Spleen (tissue), 7 donors: ENCODE measurements around the gene SERPINA9.

Experiments used
- CTCF ChIP-seq, 11 experiments: fragments of 200-600 bp in 7 of 11; fragments of 450-650 bp in 4 of 11; sonication (generic) in 4 of 11; IDR thresholded peaks in 8 of 11; conservative IDR thresholded peaks in 3 of 11; 1 replicate in 7 of 11; 2 replicates in 4 of 11; pipeline versions ENCODE4 v1.4.0 to v1.8.0; 2016 to 2021; ENCODE audit warnings: antibody characterized with exemption in 11 of 11, inconsistent platforms in 4 of 11, mild to moderate bottlenecking in 1 of 11
- POLR2A ChIP-seq, 3 donors: fragments of 450-650 bp; IDR thresholded peaks; one replicate each; pipeline ENCODE4 v1.5.1; 2017; ENCODE audit warnings: antibody characterized with exemption in 3 of 3, mild to moderate bottlenecking in 1 of 3
- POLR2AphosphoS5 ChIP-seq, 3 donors: sonication (generic); formaldehyde crosslinking; IDR thresholded peaks; one replicate each; pipeline ENCODE4 v1.5.1; 2017; ENCODE audit warnings: antibody characterized with exemption in 3 of 3
- donor health status: DM: no; HTN: no; CAD: no; lungs with moderate emphysema.
- donor health status: DM: no; HTN: no; CAD: no.
- donor health status: DM: no; HTN: no; CAD: no.

GRCh38 chr14:94491511-94491910 is 15.5 kb upstream of the SERPINA9 start:
- no peak for TF ChIP-seq POLR2AphosphoS5 (IDR thresholded peaks at IDR 0.05)
- TF ChIP-seq CTCF (IDR thresholded peaks at IDR 0.05 in 8 of 11, conservative IDR thresholded peaks at IDR 0.05 in 3 of 11), result no peak
- TF ChIP-seq POLR2A (IDR thresholded peaks at IDR 0.05), result no peak
